ENCODE results near the gene AXIN1. TPM values are rescaled to one million over a fixed set of nuclear protein-coding genes. Genes with fewer than 3 reads are reported as not detected.
"Not testable (repeated sequence)": the region's sequence is repeated elsewhere in the genome, so short reads cannot be mapped to it uniquely, and the experiment has no call there.

AXIN1 gene
- total RNA-seq, 2 experiments from 2014 or later = 25.5 to 30.6 TPM

DNA sequence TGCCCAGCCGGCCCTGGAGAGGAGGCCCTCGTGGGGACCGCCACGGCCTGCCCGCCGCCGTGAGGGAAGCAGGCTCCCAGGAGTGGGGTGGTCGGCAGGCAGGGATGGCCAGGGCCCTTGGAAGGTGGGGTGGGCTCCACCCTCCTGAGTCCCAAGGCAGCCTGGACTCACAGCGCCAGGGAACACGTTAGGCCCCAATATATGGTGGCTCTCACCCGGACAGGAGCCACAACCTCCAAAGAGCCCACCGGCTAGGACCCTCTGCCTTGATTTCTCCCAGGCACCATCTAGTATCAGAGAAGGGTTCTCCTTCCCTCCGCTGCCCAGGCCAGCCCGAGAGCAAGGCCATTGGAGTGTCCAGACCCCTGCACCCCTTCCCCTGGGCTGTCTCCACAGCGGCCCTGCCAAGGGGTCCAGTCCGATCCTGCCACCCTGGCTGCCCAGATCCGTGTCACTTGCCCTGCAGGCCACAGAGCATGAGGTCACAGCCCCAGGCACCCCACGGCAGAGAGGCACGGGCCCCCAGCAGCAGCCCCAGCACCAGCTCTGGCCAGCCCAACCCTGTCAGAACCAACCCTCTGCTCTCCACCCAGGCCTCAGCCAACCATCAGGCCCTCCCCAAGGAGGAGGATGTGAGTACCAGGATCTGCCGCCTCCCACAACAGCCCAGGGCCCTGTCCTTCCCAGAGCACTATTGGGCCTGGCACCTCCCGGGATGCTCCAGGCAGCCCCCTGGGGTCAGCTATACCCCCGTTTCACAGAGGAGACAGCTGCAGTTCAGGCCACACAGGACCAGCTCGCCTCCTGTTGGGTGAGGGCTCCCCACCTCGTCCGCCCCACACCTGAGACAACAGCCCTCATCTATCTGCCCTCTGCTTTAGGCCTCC lies 1.1 kb upstream of the AXIN1 start:
- DNase-seq = no peak
- Mint-ChIP-seq H3K36me3 (ENCODE audit: low read depth) (peaks cover 8% of the 10 kb centered on the region), H3K4me1 (peaks cover 34% of the 10 kb centered on the region), H3K27me3 (no peaks in the 10 kb centered on the region), H3K27ac (peak overlapping the region; percentile 54), H3K9me3 (no peaks in the 10 kb centered on the region), H3K4me3 (peak overlapping the region; percentile 65)
- POLR2A ChIA-PET = interaction anchor here (0.5 kb wide), 1 partner anchor 119 kb away, joined by 3 read pairs; no protein-coding TSS in a partner anchor
- CTCF ChIA-PET = interaction anchor here (0.6 to 1.4 kb wide), 7 partner anchors 9 to 184 kb away, joined by 3 to 5 read pairs (median 3); no protein-coding TSS in a partner anchor

DNA sequence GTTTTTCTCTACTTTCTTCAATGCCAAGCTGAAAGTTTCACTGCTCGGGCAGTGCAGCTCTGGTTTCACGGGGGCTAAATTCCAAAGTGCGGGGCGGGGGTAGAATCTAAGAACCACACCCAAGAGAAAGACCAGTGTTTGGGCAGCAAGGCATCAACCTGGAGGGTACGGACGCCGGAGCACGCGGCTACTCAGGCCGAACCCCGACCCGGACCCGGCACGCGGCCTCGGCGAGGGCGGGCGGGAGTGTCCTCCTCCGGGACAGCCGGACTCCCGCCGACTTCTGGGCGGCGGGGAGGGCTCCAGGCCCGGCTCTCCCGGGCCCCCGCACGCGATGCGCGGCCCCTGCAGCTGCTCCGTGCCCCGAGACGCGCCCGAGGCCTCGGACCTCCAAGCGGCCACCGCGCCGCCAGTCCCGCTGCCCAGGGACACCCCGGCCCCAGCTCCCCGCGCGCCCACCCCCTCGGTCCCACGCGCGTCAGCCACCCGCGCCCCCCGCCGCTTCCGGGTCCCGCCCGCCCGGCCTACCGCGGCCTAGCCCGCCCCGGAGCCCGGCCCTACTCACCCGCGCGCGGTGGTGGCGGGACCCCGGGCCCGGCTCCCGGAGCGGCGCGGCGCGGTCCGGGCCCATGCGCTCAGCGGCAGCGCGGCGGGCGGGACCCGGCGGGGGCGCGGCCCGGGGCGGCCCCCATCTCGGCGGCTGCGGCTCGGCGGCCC lies 561 bp downstream of the AXIN1 start:
- no peaks in the 10 kb centered on the region for H3K27me3 Mint-ChIP-seq
- CTCF ChIA-PET = interaction anchor here (0.7 to 2.0 kb wide), 6 partner anchors 9 to 255 kb away, joined by 3 to 5 read pairs (median 4); no protein-coding TSS in a partner anchor
- peak; percentile 44 for DNase-seq
- no peaks in the 10 kb centered on the region for H3K9me3 Mint-ChIP-seq
- peaks cover 43% of the 10 kb centered on the region for H3K4me1 Mint-ChIP-seq
- peak overlapping the region; percentile 92 for H3K27ac Mint-ChIP-seq
- peaks cover 11% of the 10 kb centered on the region for H3K36me3 Mint-ChIP-seq (ENCODE audit: low read depth)
- peak overlapping the region; percentile 90 for H3K4me3 Mint-ChIP-seq
- POLR2A ChIA-PET = no interaction called here

DNA sequence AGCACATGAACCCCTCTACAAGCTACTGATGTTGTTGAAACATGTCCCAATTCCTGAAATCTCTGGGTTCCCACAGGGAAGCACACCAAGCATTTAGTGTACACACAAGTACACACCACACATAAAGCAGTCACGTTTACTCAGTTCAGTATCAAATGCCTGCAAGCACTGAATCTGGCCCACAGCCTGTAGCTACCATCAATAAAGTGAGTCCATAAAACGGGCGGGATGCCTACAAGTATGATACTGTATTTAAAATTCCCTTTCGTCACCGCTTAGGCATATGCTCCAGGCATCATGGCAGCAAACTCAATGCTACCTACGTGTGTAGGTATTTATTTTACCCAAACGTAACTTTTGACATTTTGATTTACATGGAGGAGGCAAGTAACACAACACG lies 2.3 kb downstream of the AXIN1 start:
- H3K27ac Mint-ChIP-seq = no peak overlapping the region
- POLR2A ChIA-PET = no interaction called here
- peaks cover 49% of the 10 kb centered on the region for H3K4me1 Mint-ChIP-seq
- H3K27me3 Mint-ChIP-seq = no peaks in the 10 kb centered on the region
- no peak for DNase-seq
- H3K36me3 Mint-ChIP-seq (ENCODE audit: low read depth) = peaks cover 25% of the 10 kb centered on the region
- H3K9me3 Mint-ChIP-seq = no peaks in the 10 kb centered on the region
- H3K4me3 Mint-ChIP-seq = no peak overlapping the region
- CTCF ChIA-PET = interaction anchor here (1.3 to 1.7 kb wide), 2 partner anchors 28 to 115 kb away, joined by 3 to 4 read pairs; partner anchors contain the start of gene FAM234A

DNA sequence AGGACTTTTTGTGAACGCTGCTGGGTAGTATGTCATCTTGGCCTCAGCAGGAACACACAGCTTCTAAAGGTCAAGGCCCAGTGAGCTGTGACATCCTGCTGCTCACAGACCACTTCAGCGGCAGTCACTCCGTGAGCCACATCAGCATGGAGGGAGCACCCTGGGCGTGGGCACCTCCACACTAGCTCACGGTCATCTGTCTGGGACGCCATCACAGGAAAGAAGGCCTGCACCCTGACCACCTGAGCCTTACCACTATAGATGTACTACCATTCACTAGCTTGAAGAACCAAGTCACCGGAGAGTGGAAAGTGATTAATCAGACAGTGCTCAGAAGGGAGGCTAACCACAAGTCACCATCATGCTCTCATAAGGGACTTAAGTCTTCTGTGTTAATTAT lies 3.3 kb downstream of the AXIN1 start:
- ChIA-PET POLR2A (no interaction called here), CTCF (interaction anchor here (1.2 to 1.9 kb wide), 5 partner anchors 9 to 242 kb away, joined by 3 to 6 read pairs (median 4); no protein-coding TSS in a partner anchor)
- Mint-ChIP-seq H3K27ac (no peak overlapping the region), H3K4me3 (no peak overlapping the region), H3K36me3 (ENCODE audit: low read depth) (peaks cover 32% of the 10 kb centered on the region), H3K9me3 (no peaks in the 10 kb centered on the region), H3K4me1 (peaks cover 48% of the 10 kb centered on the region), H3K27me3 (no peaks in the 10 kb centered on the region)
- no peak for DNase-seq

DNA sequence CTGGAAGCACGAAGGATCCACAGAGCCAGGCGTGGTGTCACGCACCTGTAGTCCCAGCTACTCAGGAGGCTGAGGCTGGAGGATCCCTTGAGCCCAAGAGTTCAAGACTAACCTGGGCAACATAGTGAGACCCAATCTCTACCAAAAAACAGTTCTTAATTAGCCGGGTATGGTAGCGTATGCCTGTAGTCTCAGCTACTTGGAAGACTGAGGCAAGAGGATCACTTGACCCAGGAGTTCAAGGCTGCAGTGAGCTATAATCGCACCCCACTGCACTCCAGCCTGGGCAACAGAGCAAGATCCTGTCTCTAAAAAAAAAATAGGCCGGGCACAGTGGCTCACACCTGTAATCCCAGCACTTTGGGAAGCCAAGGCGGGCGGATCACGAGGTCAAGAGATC lies 4.0 kb downstream of the AXIN1 start:
- POLR2A ChIA-PET, H3K27me3 Mint-ChIP-seq, DNase-seq, H3K9me3 Mint-ChIP-seq, H3K4me3 Mint-ChIP-seq: not testable (repeated sequence)
- H3K36me3 Mint-ChIP-seq (ENCODE audit: low read depth) = peaks cover 38% of the 10 kb centered on the region
- peaks cover 45% of the 10 kb centered on the region for H3K4me1 Mint-ChIP-seq
- H3K27ac Mint-ChIP-seq = peak overlapping the region; percentile 46
- CTCF ChIA-PET = interaction anchor here (1.2 to 1.9 kb wide), 5 partner anchors 8 to 241 kb away, joined by 3 to 6 read pairs (median 4); no protein-coding TSS in a partner anchor

DNA sequence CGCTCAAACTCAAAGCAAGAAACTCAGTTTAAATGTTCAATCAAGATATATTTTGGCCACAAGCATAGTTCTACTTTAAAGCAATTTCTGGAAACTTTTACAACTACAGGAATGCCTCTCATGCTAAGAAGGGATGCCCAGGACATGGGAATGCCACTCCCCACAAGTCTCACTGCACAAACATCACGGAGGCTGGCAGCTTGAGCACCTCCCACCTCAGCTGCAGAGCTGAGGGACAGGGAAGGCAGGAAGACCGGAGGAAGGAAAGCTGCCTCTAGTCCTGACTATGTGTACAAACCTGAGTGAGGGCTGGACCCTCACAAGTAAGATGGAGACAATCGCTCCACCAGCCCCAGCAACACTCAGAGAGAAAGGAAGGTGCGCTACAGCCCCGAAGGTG lies 5.3 kb downstream of the AXIN1 start:
- peaks cover 53% of the 10 kb centered on the region for H3K4me1 Mint-ChIP-seq
- CTCF ChIA-PET = no interaction called here
- H3K4me3 Mint-ChIP-seq = no peak overlapping the region
- no peak overlapping the region for H3K27ac Mint-ChIP-seq
- H3K27me3 Mint-ChIP-seq = no peaks in the 10 kb centered on the region
- H3K9me3 Mint-ChIP-seq = no peaks in the 10 kb centered on the region
- POLR2A ChIA-PET = no interaction called here
- DNase-seq = no peak
- peaks cover 38% of the 10 kb centered on the region for H3K36me3 Mint-ChIP-seq (ENCODE audit: low read depth)

DNA sequence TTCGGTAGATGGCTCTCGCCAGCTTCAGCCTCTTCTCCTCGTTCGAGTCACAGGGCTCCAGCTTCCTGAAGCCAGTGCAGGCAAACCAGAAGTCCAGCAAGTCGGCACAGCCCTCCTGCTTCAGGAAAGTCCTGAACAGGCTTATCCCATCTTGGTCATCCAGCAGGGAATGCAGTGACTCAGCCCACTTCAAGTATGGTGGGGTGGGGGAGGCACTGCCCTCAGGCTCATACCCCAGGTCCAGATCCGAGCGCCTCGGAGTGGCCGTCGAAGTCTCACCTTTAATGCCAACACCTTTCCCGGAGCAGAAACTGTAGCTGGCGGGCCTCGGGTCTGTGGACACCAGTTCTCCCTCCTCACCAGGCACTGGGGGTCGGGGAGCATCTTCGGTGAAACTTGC lies 5.9 kb downstream of the AXIN1 start:
- Mint-ChIP-seq H3K4me3 (no peak overlapping the region), H3K27me3 (no peaks in the 10 kb centered on the region), H3K27ac (no peak overlapping the region), H3K9me3 (no peaks in the 10 kb centered on the region), H3K4me1 (peaks cover 59% of the 10 kb centered on the region), H3K36me3 (ENCODE audit: low read depth) (peaks cover 44% of the 10 kb centered on the region)
- ChIA-PET CTCF (no interaction called here), POLR2A (no interaction called here)
- no peak for DNase-seq

DNA sequence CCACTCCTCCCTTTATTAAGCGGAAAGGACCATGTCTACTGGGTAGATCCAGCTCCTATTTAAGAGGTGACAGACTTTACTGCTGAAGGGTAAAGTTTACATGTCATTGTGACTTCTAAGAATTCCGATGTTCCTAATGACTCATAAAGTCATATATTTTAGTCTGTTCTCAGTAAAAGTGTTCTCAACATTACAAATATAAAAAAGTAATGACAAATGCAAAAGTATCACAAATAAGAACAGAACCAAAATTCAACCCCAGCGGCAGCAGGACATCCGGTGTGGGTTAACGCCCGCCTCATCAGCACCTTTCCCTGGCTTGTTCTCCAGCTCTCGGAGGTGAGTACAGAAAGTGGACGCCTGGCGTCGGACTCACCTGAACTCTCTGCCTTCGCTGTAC lies 6.8 kb downstream of the AXIN1 start:
- no peak overlapping the region for H3K4me3 Mint-ChIP-seq
- no peak for DNase-seq
- ChIA-PET CTCF (no interaction called here), POLR2A (no interaction called here)
- no peaks in the 10 kb centered on the region for H3K9me3 Mint-ChIP-seq
- H3K4me1 Mint-ChIP-seq = peaks cover 56% of the 10 kb centered on the region
- peaks cover 45% of the 10 kb centered on the region for H3K36me3 Mint-ChIP-seq (ENCODE audit: low read depth)
- H3K27ac Mint-ChIP-seq = no peak overlapping the region
- H3K27me3 Mint-ChIP-seq = no peaks in the 10 kb centered on the region

DNA sequence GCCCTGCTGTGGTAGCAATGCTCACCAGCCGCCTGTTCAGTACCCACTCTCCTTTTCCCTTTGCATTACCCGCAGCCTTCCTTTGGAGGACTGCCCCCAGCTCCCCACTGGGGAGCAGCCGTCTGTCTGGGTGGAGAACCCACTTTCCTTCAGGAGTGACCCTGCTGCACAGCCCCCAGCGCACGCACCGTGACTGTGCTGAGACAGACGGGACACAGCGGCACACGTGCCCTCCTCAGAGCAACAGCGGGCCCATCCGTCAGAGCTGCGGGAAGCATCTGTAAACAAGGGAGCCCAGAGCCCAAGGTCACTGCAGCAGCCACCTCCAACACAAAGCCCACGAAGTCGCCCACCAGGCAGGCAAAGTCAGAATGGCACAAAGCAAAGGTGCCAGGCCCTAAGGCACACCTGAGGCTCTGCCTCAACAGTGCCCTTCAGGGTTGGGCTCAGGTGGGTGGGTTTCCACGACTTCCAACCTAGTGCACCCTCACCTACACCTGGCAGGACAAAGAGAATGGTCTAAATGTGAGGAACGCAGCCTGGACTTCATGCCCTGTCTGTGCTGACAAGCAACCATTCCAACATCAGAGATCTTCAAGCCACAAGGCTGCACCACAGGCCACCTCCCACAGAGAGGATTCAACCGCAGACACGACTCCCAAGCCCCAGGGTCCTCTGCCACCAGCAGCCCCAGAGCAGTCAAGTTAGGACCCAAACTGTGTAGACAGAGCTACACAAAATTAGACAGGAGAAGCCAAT lies 9.9 kb downstream of the AXIN1 start:
- no peaks in the 10 kb centered on the region for H3K27me3 Mint-ChIP-seq
- peak overlapping the region; percentile 25 for H3K27ac Mint-ChIP-seq
- ChIA-PET CTCF (interaction anchor here (0.6 to 1.4 kb wide), 6 partner anchors 9 to 388 kb away, joined by 3 to 6 read pairs (median 4); partner anchors contain the start of gene AXIN1), POLR2A (interaction anchor here (0.6 kb wide), 1 partner anchor 136 kb away, joined by 4 read pairs; no protein-coding TSS in a partner anchor)
- H3K9me3 Mint-ChIP-seq = no peaks in the 10 kb centered on the region
- peaks cover 48% of the 10 kb centered on the region for H3K36me3 Mint-ChIP-seq (ENCODE audit: low read depth)
- H3K4me1 Mint-ChIP-seq = peaks cover 59% of the 10 kb centered on the region
- no peak overlapping the region for H3K4me3 Mint-ChIP-seq
- DNase-seq = no peak

DNA sequence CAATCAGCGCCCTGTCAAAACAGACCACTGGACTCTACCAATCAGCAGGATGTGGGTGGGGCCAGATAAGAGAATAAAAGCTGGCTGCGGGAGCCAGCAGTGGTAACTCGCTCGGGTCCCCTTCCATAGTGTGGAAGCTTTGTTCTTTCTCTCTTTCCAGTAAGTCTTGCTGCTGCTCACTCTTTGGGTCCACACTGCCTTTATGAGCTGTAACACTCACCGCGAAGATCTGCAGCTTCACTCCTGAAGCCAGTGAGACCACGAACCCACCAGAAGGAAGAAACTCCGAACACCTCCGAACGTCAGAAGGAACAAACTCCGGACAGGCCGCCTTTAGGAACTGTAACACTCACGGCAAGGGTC lies 10.6 kb downstream of the AXIN1 start:
- CTCF ChIA-PET = interaction anchor here (0.6 kb wide), 3 partner anchors 196 to 388 kb away, joined by 3 read pairs; no protein-coding TSS in a partner anchor
- not testable (repeated sequence) for H3K9me3 Mint-ChIP-seq, H3K4me3 Mint-ChIP-seq, H3K27me3 Mint-ChIP-seq, H3K27ac Mint-ChIP-seq, DNase-seq
- POLR2A ChIA-PET = interaction anchor here (0.5 to 0.6 kb wide), 2 partner anchors 113 to 135 kb away, joined by 3 to 4 read pairs; no protein-coding TSS in a partner anchor
- Mint-ChIP-seq H3K36me3 (ENCODE audit: low read depth) (peaks cover 46% of the 10 kb centered on the region), H3K4me1 (peaks cover 56% of the 10 kb centered on the region)

DNA sequence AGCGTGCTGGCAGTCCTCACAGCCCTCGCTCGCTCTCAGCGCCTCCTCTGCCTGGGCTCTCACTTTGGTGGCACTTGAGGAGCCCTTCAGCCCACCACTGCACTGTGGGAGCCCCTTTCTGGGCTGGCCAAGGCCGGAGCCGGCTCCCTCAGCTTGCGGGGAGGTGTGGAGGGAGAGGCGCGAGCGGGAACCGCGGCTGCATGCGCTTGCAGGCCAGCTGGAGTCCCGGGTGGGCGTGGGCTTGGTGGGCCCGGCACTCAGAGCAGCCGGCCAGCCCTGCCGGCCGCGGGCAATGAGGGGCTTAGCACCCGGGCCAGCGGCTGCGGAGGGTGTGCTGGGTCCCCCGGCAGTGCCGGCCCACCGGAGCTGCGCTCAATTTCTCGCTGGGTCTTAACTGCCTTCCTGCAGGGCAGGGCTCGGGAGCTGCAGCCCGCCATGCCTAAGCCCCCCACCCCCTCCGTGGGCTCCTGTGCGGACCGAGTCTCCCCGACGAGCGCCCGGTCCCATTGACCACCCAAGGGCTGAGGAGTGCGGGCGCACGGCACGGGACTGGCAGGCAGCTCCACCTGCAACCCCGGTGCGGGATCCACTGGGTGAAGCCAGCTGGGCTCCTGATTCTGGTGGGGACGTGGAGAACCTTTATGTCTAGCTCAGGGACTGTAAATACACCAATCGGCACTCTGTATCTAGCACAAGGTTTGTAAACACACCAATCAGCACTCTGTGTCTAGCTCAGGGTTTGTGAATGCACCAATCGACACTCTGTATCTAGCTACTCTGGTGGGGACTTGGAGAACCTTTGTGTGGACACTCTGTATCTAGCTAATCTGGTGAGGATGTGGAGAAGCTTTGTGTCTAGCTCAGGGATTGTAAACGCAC lies 11.2 kb downstream of the AXIN1 start:
- DNase-seq, H3K27me3 Mint-ChIP-seq, H3K4me3 Mint-ChIP-seq, H3K27ac Mint-ChIP-seq, H3K9me3 Mint-ChIP-seq: not testable (repeated sequence)
- Mint-ChIP-seq H3K36me3 (ENCODE audit: low read depth) (peaks cover 43% of the 10 kb centered on the region), H3K4me1 (peaks cover 55% of the 10 kb centered on the region)
- POLR2A ChIA-PET = interaction anchor here (0.5 kb wide), 1 partner anchor 113 kb away, joined by 3 read pairs; no protein-coding TSS in a partner anchor
- CTCF ChIA-PET = interaction anchor here (0.6 to 0.9 kb wide), 3 partner anchors 7 to 195 kb away, joined by 3 read pairs; no protein-coding TSS in a partner anchor

Data from activated CD4-positive, alpha-beta T cell treated with anti-CD3 and anti-CD28 coated beads, Interleukin-2, amount 10 ng/mL, durations not matched to agents 7 days and 5 days (primary cell).